Panc1 (cell line): ENCODE data around the gene KCNJ5. TPM values are rescaled to one million over a fixed set of nuclear protein-coding genes. Genes with fewer than 3 reads are reported as not detected.

Experiments
- ATAC-seq: fragments of 200-7000 bp; cut with Tn5 transposase; 2 replicates; pipeline ENCODE4 v1.9.1; 2020; ENCODE audit warnings: mild to moderate bottlenecking, moderate library complexity
- BruUV-seq: library from RNA; stranded (reverse); fragments of 400-500 nt; replicated peaks from 2 replicates; lab custom pipeline; 2021; lab: Mats Ljungman, UMichigan
- CTCF ChIA-PET: fragments of 300-600 bp; sonication (Branson Sonifier 250); formaldehyde crosslinking; loops from one replicate; lab custom pipeline; 2022; ENCODE audit warnings: antibody characterized with exemption; lab: Charles Lee
- POLR2A ChIA-PET: fragments of 300-600 bp; sonication (Branson Sonifier 250); formaldehyde crosslinking; loops from one replicate; lab custom pipeline; 2022; ENCODE audit warnings: antibody characterized with exemption; lab: Charles Lee
- DNase-seq: peaks from one replicate; pipeline ENCODE4 v3.0.0-alpha.2; 2010; ENCODE audit warnings: low read depth, low spot score
- H3K27ac ChIP-seq: 2 replicates; pipeline ENCODE4 v1.5.1; 2011; ENCODE audit warnings: mild to moderate bottlenecking, low read length, inconsistent platforms
- H3K27me3 ChIP-seq: fragments of 200-500 bp; sonication (Bioruptor generic); 2 replicates; pipeline ENCODE4 v1.6.0; 2014; ENCODE audit warnings: low read length, inconsistent platforms; ENCODE audit not compliant: control insufficient read depth, insufficient read depth
- H3K36me3 ChIP-seq: fragments of 200-500 bp; sonication (Bioruptor generic); 2 replicates; pipeline ENCODE4 v1.5.1; 2014; ENCODE audit warnings: inconsistent platforms, mild to moderate bottlenecking, low read length, moderate library complexity; ENCODE audit not compliant: control insufficient read depth, insufficient read depth
- H3K4me1 ChIP-seq: 2 replicates; pipeline ENCODE4 v1.5.1; 2011; ENCODE audit warnings: inconsistent platforms, mild to moderate bottlenecking, low read length, moderate library complexity; ENCODE audit not compliant: control insufficient read depth, insufficient read depth
- H3K4me3 ChIP-seq, 2 experiments: 2 replicates each; pipeline ENCODE4 v1.5.1; 2011 to 2012; ENCODE audit warnings: low read depth in 2 of 2, low read length in 2 of 2, mild to moderate bottlenecking in 2 of 2, inconsistent platforms in 1 of 2, moderate library complexity in 1 of 2
- H3K9me3 ChIP-seq: fragments of 200-500 bp; sonication (Bioruptor generic); 2 replicates; pipeline ENCODE4 v1.5.1; 2014; ENCODE audit warnings: low read depth, mild to moderate bottlenecking, inconsistent platforms, low read length, moderate library complexity; ENCODE audit not compliant: control insufficient read depth, insufficient read depth
- CTCF ChIP-seq: fragments of 450-650 bp; IDR thresholded peaks from 2 replicates; pipeline ENCODE4 v1.5.1; 2017; ENCODE audit warnings: mild to moderate bottlenecking
- POLR2AphosphoS5 ChIP-seq: IDR thresholded peaks from 2 replicates; pipeline ENCODE4 v1.6.1; 2012; ENCODE audit warnings: mild to moderate bottlenecking, low read depth, low read length, moderate library complexity
- REST ChIP-seq, 2 experiments: IDR thresholded peaks; 2 replicates each; pipeline ENCODE4 v1.6.1; 2011 to 2012; ENCODE audit warnings: low read depth in 2 of 2, control low read depth in 1 of 2, low read length in 1 of 2, mild to moderate bottlenecking in 1 of 2, moderate library complexity in 1 of 2; ENCODE audit not compliant: insufficient read depth in 1 of 2
- SIN3A ChIP-seq: IDR thresholded peaks from 2 replicates; pipeline ENCODE4 v1.6.1; 2012; ENCODE audit warnings: low read depth, mild to moderate bottlenecking, low read length, moderate library complexity, borderline replicate concordance; ENCODE audit not compliant: insufficient read depth
- TCF7L2 ChIP-seq: IDR thresholded peaks from 2 replicates; pipeline ENCODE4 v1.6.1; 2011; ENCODE audit warnings: mild to moderate bottlenecking, low read depth, low read length, inconsistent platforms
- in situ Hi-C: cut with HindIII; loops from 2 replicates; pipeline ENCODE4 v1.10.0; 2016; ENCODE audit warnings: low sequenced_read_pairs, low pct_unique_long_range_greater_than_20kb
- intact Hi-C: fragments of 100-400 bp; cut with micrococcal nuclease; formaldehyde crosslinking; loops from one replicate; pipeline ENCODE4 v1.10.0; 2022; ENCODE audit not compliant: unreplicated experiment
- total RNA-seq: library from RNA; stranded (reverse); gene quantifications from one replicate; pipeline ENCODE4 v1.2.1, GENCODE V29; 2021; ENCODE audit not compliant: unreplicated experiment

The KCNJ5 gene
- total RNA-seq, 1 experiment from 2014 or later: 0.28 TPM

- no peak for TF ChIP-seq POLR2AphosphoS5
- TF ChIP-seq SIN3A: no peak
- TF ChIP-seq REST (IDR thresholded peaks at IDR 0.05; ENCODE audit: insufficient read depth in 1 of 2, low read depth in 2 of 2, low read length in 1 of 2): no peak
- TF ChIP-seq TCF7L2: no peak
- TF ChIP-seq CTCF: no peak
- ATAC-seq (no peak), DNase-seq (no peak)
- Histone ChIP-seq H3K4me3 (no peak overlapping the region), H3K9me3 (no peaks in the 10 kb centered on the region), H3K36me3 (no peaks in the 10 kb centered on the region), H3K4me1 (no peaks in the 10 kb centered on the region), H3K27ac (no peak overlapping the region), H3K27me3 (peaks cover 23% of the 10 kb centered on the region)
- BruUV-seq: no TSS peak
- CTCF ChIA-PET: no interaction called here
- in situ Hi-C loops: no loop called here
- intact Hi-C loops: no loop called here
- POLR2A ChIA-PET: no interaction called here
These were observed 12.7 kb upstream of the KCNJ5 start for GRCh38 chr11:128878455-128878854.

- POLR2A ChIA-PET: no interaction called here
- no peak overlapping the region for H3K4me3 ChIP-seq
- BruUV-seq: no TSS peak
- TF ChIP-seq TCF7L2 (no peak), REST (IDR thresholded peaks at IDR 0.05; ENCODE audit: insufficient read depth in 1 of 2, low read depth in 2 of 2, low read length in 1 of 2) (no peak), SIN3A (no peak), CTCF (no peak), POLR2AphosphoS5 (no peak)
- DNase-seq: no peak
- H3K27ac ChIP-seq: no peak overlapping the region
- CTCF ChIA-PET: no interaction called here
- no peak for ATAC-seq
- in situ Hi-C loops: no loop called here
- no peaks in the 10 kb centered on the region for H3K9me3 ChIP-seq
- peaks cover 21% of the 10 kb centered on the region for H3K27me3 ChIP-seq
- H3K36me3 ChIP-seq: no peaks in the 10 kb centered on the region
- intact Hi-C loops: loop anchor here (5.0 to 10.0 kb wide), 3 partner anchors 235 to 875 kb away; no protein-coding TSS in a partner anchor
- no peaks in the 10 kb centered on the region for H3K4me1 ChIP-seq
These were observed 11.3 kb upstream of the KCNJ5 start for GRCh38 chr11:128879817-128880216.
